Type B pancreatic cell (in vitro differentiated cells): ENCODE data around the gene ADGRB3. TPM values are rescaled to one million over a fixed set of nuclear protein-coding genes. Genes with fewer than 3 reads are reported as not detected.
A peak's percentile ranks its signal among the peaks of the same experiment; 100 is the strongest.

Experiments used
- DNase-seq: peaks from one replicate; pipeline ENCODE4 v3.0.0; 2021; ENCODE audit warnings: mixed read lengths; ENCODE audit not compliant: unreplicated experiment; ENCODE audit errors: extremely low spot score
- H3K27ac Mint-ChIP-seq: 2 replicates; pipeline ENCODE4 v1.8.0; 2021; ENCODE audit warnings: mild to moderate bottlenecking, mixed read lengths
- H3K27me3 Mint-ChIP-seq: 2 replicates; pipeline ENCODE4 v1.8.0; 2021; ENCODE audit warnings: mixed read lengths
- H3K36me3 Mint-ChIP-seq: 2 replicates; pipeline ENCODE4 v1.8.0; 2021; ENCODE audit warnings: mixed read lengths
- H3K4me1 Mint-ChIP-seq: one replicate; pipeline ENCODE4 v1.8.0; 2021; ENCODE audit warnings: mixed read lengths; ENCODE audit not compliant: unreplicated experiment
- H3K4me3 Mint-ChIP-seq: 2 replicates; pipeline ENCODE4 v1.8.0; 2021; ENCODE audit warnings: mild to moderate bottlenecking, mixed read lengths
- H3K9me3 Mint-ChIP-seq: 2 replicates; pipeline ENCODE4 v1.8.0; 2021; ENCODE audit warnings: mixed read lengths
- CTCF ChIP-seq: fragments of 200-600 bp; sonication (generic); conservative IDR thresholded peaks from 2 replicates; pipeline ENCODE4 v1.5.0; 2021; ENCODE audit warnings: antibody characterized with exemption, mild to moderate bottlenecking
- total RNA-seq: library from RNA; stranded (reverse); gene quantifications from 2 replicates; pipeline ENCODE4 v1.2.1, GENCODE V29; 2021; ENCODE audit warnings: low replicate concordance

ADGRB3 gene
- total RNA-seq, 1 donor from 2014 or later = 2.0 TPM

DNA sequence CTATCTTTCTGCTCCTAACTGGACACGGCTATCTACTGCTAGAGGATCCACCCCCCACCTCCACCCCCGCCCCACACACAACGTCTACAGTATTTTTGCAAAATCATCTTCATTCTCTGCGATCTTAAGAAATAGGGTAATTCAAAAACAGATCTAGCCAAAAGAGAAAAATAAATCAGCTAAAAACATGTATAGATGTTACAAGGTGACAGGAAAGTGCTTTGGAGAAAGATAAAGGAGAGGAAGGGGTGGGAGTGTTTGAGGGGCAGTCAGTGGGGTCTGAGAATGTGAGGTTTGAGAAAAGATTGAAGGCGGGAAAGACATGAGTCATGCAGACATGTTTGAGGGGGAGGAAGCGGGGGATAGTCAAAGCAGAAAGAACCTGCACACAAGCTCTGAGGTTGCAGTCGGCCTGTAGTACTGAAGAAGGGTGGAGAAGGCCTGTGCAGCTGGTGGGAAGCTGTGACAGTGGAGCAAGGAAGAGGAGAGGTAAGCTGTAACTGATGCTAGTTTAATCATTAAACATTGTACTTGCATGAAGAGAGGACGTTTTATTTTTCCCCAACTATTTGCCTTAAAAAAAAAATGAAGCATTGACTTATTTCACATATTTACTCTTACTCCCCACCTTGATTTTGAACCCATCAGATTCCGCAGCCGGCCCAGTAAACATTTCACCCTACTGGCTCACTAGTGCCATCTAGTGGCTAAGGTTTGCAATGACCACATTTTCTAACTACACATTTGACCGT lies 332.6 kb downstream of the ADGRB3 start:
- peak; percentile 72 for DNase-seq
- Mint-ChIP-seq H3K4me3 (no peak overlapping the region), H3K4me1 (peaks cover 9% of the 10 kb centered on the region), H3K27ac (no peak overlapping the region), H3K9me3 (no peaks in the 10 kb centered on the region), H3K27me3 (peaks cover 6% of the 10 kb centered on the region), H3K36me3 (no peaks in the 10 kb centered on the region)
- TF ChIP-seq CTCF = peak; percentile 91

DNA sequence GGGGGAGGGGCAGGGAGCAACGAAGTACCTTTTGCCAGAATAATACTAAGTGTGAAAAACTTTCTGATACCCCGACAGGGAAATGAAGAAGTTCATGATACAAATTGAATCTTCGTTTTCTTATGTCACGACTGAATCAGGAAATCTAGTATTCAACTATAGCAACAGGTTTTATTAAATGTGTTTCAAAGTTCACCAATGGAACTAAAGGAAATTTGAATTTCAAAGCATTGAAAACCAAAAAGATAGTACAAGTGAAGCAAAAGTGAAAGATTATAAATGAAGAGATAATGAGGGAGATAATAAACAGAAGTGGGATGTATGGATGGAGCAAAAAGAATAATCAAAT lies 333.2 kb downstream of the ADGRB3 start:
- Mint-ChIP-seq H3K4me3 (no peak overlapping the region), H3K36me3 (no peaks in the 10 kb centered on the region), H3K27me3 (peaks cover 6% of the 10 kb centered on the region), H3K9me3 (no peaks in the 10 kb centered on the region), H3K27ac (no peak overlapping the region), H3K4me1 (peaks cover 9% of the 10 kb centered on the region)
- peak; percentile 9 for TF ChIP-seq CTCF
- DNase-seq = no peak

- TF ChIP-seq CTCF = no peak
- Mint-ChIP-seq H3K4me3 (no peak overlapping the region), H3K27ac (no peak overlapping the region), H3K4me1 (peaks cover 3% of the 10 kb centered on the region), H3K9me3 (no peaks in the 10 kb centered on the region), H3K36me3 (no peaks in the 10 kb centered on the region), H3K27me3 (no peaks in the 10 kb centered on the region)
- no peak for DNase-seq
Measured at GRCh38 chr6:68973066-68973465, 338.0 kb downstream of the ADGRB3 start.

- H3K36me3 Mint-ChIP-seq = no peaks in the 10 kb centered on the region
- H3K27me3 Mint-ChIP-seq = no peaks in the 10 kb centered on the region
- DNase-seq = no peak
- no peaks in the 10 kb centered on the region for H3K4me1 Mint-ChIP-seq
- H3K27ac Mint-ChIP-seq = no peak overlapping the region
- no peaks in the 10 kb centered on the region for H3K9me3 Mint-ChIP-seq
- TF ChIP-seq CTCF = peak; percentile 44
- no peak overlapping the region for H3K4me3 Mint-ChIP-seq
Measured at GRCh38 chr6:68975064-68975463, 340.0 kb downstream of the ADGRB3 start.

GRCh38 chr6:68975816-68976215 lies 340.7 kb downstream of the ADGRB3 start:
- TF ChIP-seq CTCF = no peak
- DNase-seq = no peak
- Mint-ChIP-seq H3K4me1 (no peaks in the 10 kb centered on the region), H3K9me3 (no peaks in the 10 kb centered on the region), H3K27ac (no peak overlapping the region), H3K27me3 (no peaks in the 10 kb centered on the region), H3K4me3 (no peak overlapping the region), H3K36me3 (no peaks in the 10 kb centered on the region)
